ENCODE measurements around the gene INS.

Gene INS

DNA sequence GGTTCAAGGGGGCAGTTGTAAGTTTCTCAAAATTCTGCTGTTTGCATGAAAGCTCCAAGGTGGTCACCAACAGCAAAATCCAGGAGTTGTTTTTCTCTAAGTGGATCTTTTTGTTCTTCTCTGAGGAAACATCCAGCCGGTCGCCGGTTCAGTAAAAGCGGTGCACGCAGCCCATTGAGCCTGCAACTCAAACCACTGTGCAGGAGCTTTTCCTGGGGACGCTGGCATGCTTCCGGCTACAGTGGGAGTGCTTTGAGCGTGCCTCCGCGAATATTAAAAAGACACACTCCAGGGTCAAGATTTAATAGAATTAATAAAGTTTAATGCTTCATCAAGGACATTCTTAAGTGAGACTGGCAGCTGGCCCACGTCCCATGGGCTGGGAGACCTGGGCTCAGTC, 47.2 kb downstream of the INS start:
- no peak overlapping the region for H3K27ac ChIP-seq (ENCODE audit: low read depth, low read length)
- no peak overlapping the region for H3K4me3 ChIP-seq (ENCODE audit: low read length)
- H3K27me3 ChIP-seq (ENCODE audit: control insufficient read depth, insufficient read depth, low read length), result no peaks in the 10 kb centered on the region
- no peaks in the 10 kb centered on the region for H3K4me1 ChIP-seq (ENCODE audit: control insufficient read depth, insufficient read depth, low read length)
- H3K36me3 ChIP-seq (ENCODE audit: control insufficient read depth, insufficient read depth, low read length), result no peaks in the 10 kb centered on the region
- no peak overlapping the region for H3K9ac ChIP-seq (ENCODE audit: low read length)

DNA sequence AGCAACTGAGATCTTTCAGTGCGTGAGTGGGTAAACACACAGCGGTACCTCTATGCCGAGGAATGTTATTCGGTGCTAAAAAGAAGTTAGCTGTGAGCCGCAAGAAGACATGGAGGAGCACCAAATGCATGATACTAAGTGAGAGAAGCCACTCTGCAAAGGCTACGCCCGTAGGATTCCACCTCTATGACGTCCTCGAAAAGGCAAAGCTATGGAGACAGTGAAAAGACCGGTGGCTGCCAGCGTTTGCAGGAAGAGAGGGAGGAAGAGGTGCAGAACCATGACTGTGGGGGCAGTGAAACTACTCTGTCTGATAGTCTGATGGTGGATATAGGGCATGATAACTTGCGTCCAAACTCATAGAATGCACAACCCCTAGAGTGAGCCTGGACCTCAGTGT, 50.5 kb downstream of the INS start:
- no peak overlapping the region for H3K4me3 ChIP-seq (ENCODE audit: low read length)
- H3K27ac ChIP-seq (ENCODE audit: low read depth, low read length), result no peak overlapping the region
- H3K36me3 ChIP-seq (ENCODE audit: control insufficient read depth, insufficient read depth, low read length), result no peaks in the 10 kb centered on the region
- H3K27me3 ChIP-seq (ENCODE audit: control insufficient read depth, insufficient read depth, low read length), result no peaks in the 10 kb centered on the region
- H3K4me1 ChIP-seq (ENCODE audit: control insufficient read depth, insufficient read depth, low read length), result no peaks in the 10 kb centered on the region
- H3K9ac ChIP-seq (ENCODE audit: low read length), result no peak overlapping the region
